PFSK-1 (cell line): ENCODE results near the gene MBNL1.

Source experiments
- FOXP2 ChIP-seq: optimal IDR thresholded peaks from 2 replicates; pipeline ENCODE3; 2011; ENCODE audit warnings: borderline replicate concordance, control low read depth, inconsistent platforms; ENCODE audit not compliant: insufficient read depth; ENCODE audit errors: extremely low read length, extremely low read depth
- POLR2AphosphoS5 ChIP-seq: IDR thresholded peaks from 2 replicates; pipeline ENCODE4 v1.6.1; 2012; ENCODE audit warnings: low read depth, mild to moderate bottlenecking, control low read depth, low read length, moderate library complexity
- REST ChIP-seq, 2 experiments: IDR thresholded peaks; 2 replicates each; pipeline versions ENCODE4 v1.6.1 to v1.8.0; 2011 to 2012; ENCODE audit warnings: low read depth in 2 of 2, low read length in 2 of 2, control low read depth in 1 of 2, inconsistent platforms in 1 of 2, mild to moderate bottlenecking in 1 of 2, moderate library complexity in 1 of 2; ENCODE audit not compliant: insufficient read depth in 1 of 2
- SIN3A ChIP-seq: IDR thresholded peaks from 2 replicates; pipeline ENCODE4 v1.6.1; 2012; ENCODE audit warnings: mild to moderate bottlenecking, low read length, moderate library complexity, borderline replicate concordance; ENCODE audit not compliant: insufficient read depth
- TAF1 ChIP-seq: IDR thresholded peaks from 2 replicates; pipeline ENCODE4 v1.6.1; 2012; ENCODE audit warnings: low read length, control low read depth, borderline replicate concordance; ENCODE audit not compliant: insufficient read depth

- no peak for TF ChIP-seq TAF1
- no peak for TF ChIP-seq POLR2AphosphoS5
- TF ChIP-seq REST (IDR thresholded peaks at IDR 0.05; ENCODE audit: insufficient read depth in 1 of 2, low read depth in 2 of 2, low read length in 2 of 2) = no peak
- TF ChIP-seq SIN3A = no peak
- no peak for TF ChIP-seq FOXP2
Observed at GRCh38 chr3:152333928-152334327, 65.2 kb downstream of the MBNL1 start.
